Activated CD8-positive, alpha-beta T cell treated with anti-CD3 and anti-CD28 coated beads, Interleukin-2, amount 10 ng/mL, durations not matched to agents 7 days and 5 days (primary cell): ENCODE results near the gene DTD1. TPM values are rescaled to one million over a fixed set of nuclear protein-coding genes. Genes with fewer than 3 reads are reported as not detected.
A peak's percentile ranks its signal among the peaks of the same experiment; 100 is the strongest.

Experiments
- ATAC-seq: fragments of 150-1000 bp; cut with Tn5 transposase; one replicate; pipeline ENCODE4 v1.10.0; 2021; ENCODE audit warnings: moderate library complexity
- CTCF ChIA-PET: fragments of 350-600 bp; sonication (Branson Sonifier 250); formaldehyde crosslinking; loops from one replicate; lab custom pipeline; 2021; ENCODE audit warnings: antibody characterized with exemption; lab: Charles Lee
- POLR2A ChIA-PET: fragments of 350-600 bp; sonication (Branson Sonifier 250); formaldehyde crosslinking; loops from one replicate; lab custom pipeline; 2021; ENCODE audit warnings: antibody characterized with exemption; lab: Charles Lee
- DNase-seq: peaks from one replicate; pipeline ENCODE4 v3.0.0-alpha.2; 2020
- H3K27ac Mint-ChIP-seq: one replicate; pipeline ENCODE4 v1.8.0; 2021; ENCODE audit warnings: mild to moderate bottlenecking, mixed read lengths
- H3K27me3 Mint-ChIP-seq: one replicate; pipeline ENCODE4 v1.8.0; 2021; ENCODE audit warnings: low read depth, mixed read lengths
- H3K36me3 Mint-ChIP-seq: one replicate; pipeline ENCODE4 v1.8.0; 2021; ENCODE audit warnings: low read depth, mixed read lengths
- H3K4me1 Mint-ChIP-seq: one replicate; pipeline ENCODE4 v1.8.0; 2021; ENCODE audit warnings: low read depth, mixed read lengths
- H3K4me3 Mint-ChIP-seq: one replicate; pipeline ENCODE4 v1.8.0; 2021; ENCODE audit warnings: mild to moderate bottlenecking, mixed read lengths
- H3K9me3 Mint-ChIP-seq: one replicate; pipeline ENCODE4 v1.8.0; 2022; ENCODE audit warnings: mixed read lengths; ENCODE audit not compliant: insufficient read depth
- total RNA-seq, 2 experiments: library from RNA; stranded (reverse); gene quantifications; one replicate each; pipeline ENCODE4 v1.2.3, GENCODE V29; 2021

The DTD1 gene
- total RNA-seq, 2 experiments from 2014 or later = 25.9 to 28.5 TPM

DNA sequence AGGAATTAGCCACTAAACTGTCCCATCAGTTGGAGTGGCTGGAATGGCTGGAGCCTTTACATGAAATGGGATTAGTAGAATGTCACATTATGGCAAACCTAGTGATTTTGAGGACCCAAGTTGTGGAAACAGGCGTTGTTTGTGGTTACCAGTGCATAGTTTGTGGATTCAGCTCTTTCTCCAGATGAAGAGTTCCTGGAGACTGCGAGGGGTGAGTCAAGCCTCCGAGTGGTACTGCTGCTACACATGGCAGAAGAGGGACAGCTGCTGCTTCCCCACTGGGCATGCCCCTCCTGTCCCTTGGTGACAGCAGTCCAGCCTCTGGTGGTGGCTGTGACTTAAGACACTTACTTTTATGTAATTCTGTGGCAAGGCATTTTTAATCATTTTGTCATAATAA is 131.6 kb downstream of the DTD1 start:
- Mint-ChIP-seq H3K36me3 (no peaks in the 10 kb centered on the region), H3K4me1 (peaks cover 5% of the 10 kb centered on the region), H3K9me3 (no peaks in the 10 kb centered on the region), H3K4me3 (no peak overlapping the region), H3K27ac (no peak overlapping the region), H3K27me3 (no peaks in the 10 kb centered on the region)
- DNase-seq (no peak), ATAC-seq (no peak)
- POLR2A ChIA-PET = no interaction called here
- CTCF ChIA-PET = no interaction called here

DNA sequence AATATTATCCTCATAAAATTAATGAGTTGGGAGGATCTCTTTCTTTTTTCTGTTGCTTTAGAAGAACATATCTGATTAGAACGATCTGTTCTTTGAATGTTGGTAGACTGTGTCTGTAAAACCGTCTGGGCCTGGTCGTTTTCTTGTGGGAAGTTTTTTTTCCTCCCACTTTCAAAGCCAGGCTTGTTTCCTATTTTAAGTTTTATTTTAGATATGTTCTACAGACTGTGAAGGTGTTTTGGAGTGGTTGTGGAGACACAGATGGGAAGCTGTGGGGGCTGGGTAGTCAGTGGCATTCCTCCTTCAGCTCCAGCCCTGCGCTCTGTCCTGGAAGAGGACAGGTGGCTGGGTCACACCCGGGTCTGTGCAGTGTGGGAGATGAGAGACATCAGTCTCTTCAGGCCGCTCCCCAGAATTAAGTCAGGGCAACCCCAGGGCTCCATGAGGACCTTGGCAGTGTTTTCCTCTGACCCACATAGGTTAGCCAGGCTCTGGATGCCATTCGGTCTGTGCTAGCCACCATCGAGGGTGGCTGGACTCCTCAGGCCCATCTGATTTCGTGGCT is 133.8 kb downstream of the DTD1 start:
- no peaks in the 10 kb centered on the region for H3K36me3 Mint-ChIP-seq
- H3K9me3 Mint-ChIP-seq = no peaks in the 10 kb centered on the region
- no peak for ATAC-seq
- no peak overlapping the region for H3K4me3 Mint-ChIP-seq
- ChIA-PET CTCF (no interaction called here), POLR2A (no interaction called here)
- H3K27ac Mint-ChIP-seq = no peak overlapping the region
- H3K4me1 Mint-ChIP-seq = peaks cover 6% of the 10 kb centered on the region
- DNase-seq = no peak
- no peaks in the 10 kb centered on the region for H3K27me3 Mint-ChIP-seq

- POLR2A ChIA-PET = no interaction called here
- ATAC-seq = no peak
Measured at GRCh38 chr20:18722371-18722770, 134.5 kb downstream of the DTD1 start.

DNA sequence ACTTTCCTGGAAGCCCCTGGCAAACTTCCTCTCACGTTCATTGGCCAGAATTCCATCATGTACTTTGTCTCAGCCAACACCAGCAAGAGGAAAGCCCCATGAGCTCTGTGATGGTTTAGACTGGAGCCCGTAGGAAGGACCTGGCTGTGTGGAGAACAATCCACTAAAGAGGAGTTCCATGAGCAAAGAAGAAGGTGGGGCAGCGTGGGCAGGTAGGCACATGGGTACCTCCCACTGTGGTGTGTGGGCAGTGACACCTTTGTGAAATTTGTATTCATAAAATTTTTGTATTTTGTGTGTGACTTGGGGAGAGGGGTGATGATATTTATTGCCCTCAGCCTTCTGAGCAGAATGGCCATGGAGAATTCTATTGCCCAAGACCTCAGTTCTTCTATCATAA is 136.2 kb downstream of the DTD1 start:
- H3K4me3 Mint-ChIP-seq = no peak overlapping the region
- DNase-seq (no peak), ATAC-seq (no peak)
- H3K9me3 Mint-ChIP-seq = no peaks in the 10 kb centered on the region
- ChIA-PET POLR2A (no interaction called here), CTCF (no interaction called here)
- no peak overlapping the region for H3K27ac Mint-ChIP-seq
- H3K27me3 Mint-ChIP-seq = no peaks in the 10 kb centered on the region
- H3K4me1 Mint-ChIP-seq = peaks cover 16% of the 10 kb centered on the region
- H3K36me3 Mint-ChIP-seq = no peaks in the 10 kb centered on the region

More at GRCh38 chr20:18722371-18722770, 134.5 kb downstream of the DTD1 start:
- H3K36me3 Mint-ChIP-seq = no peaks in the 10 kb centered on the region
- H3K9me3 Mint-ChIP-seq = no peaks in the 10 kb centered on the region
- DNase-seq = no peak
- CTCF ChIA-PET = no interaction called here
- peaks cover 9% of the 10 kb centered on the region for H3K4me1 Mint-ChIP-seq
- no peak overlapping the region for H3K4me3 Mint-ChIP-seq
- H3K27ac Mint-ChIP-seq = no peak overlapping the region
- H3K27me3 Mint-ChIP-seq = no peaks in the 10 kb centered on the region

- ChIA-PET CTCF (no interaction called here), POLR2A (no interaction called here)
- H3K9me3 Mint-ChIP-seq = no peaks in the 10 kb centered on the region
- ATAC-seq (no peak), DNase-seq (no peak)
- H3K4me3 Mint-ChIP-seq = no peak overlapping the region
- H3K4me1 Mint-ChIP-seq = peaks cover 16% of the 10 kb centered on the region
- H3K27me3 Mint-ChIP-seq = no peaks in the 10 kb centered on the region
- H3K27ac Mint-ChIP-seq = no peak overlapping the region
- no peaks in the 10 kb centered on the region for H3K36me3 Mint-ChIP-seq
Measured at GRCh38 chr20:18724788-18725464, 137.1 kb downstream of the DTD1 start.

- no peaks in the 10 kb centered on the region for H3K27me3 Mint-ChIP-seq
- peak overlapping the region; percentile 35 for H3K27ac Mint-ChIP-seq
- no peak for DNase-seq
- no peak for ATAC-seq
- H3K4me3 Mint-ChIP-seq = no peak overlapping the region
- POLR2A ChIA-PET = interaction anchor here (0.8 kb wide), 1 partner anchor 14 kb away, joined by 3 read pairs; no protein-coding TSS in a partner anchor
- H3K9me3 Mint-ChIP-seq = no peaks in the 10 kb centered on the region
- CTCF ChIA-PET = no interaction called here
- H3K36me3 Mint-ChIP-seq = no peaks in the 10 kb centered on the region
- H3K4me1 Mint-ChIP-seq = peaks cover 16% of the 10 kb centered on the region
Measured at GRCh38 chr20:18727032-18727508, 139.2 kb downstream of the DTD1 start.

- H3K4me1 Mint-ChIP-seq = peaks cover 16% of the 10 kb centered on the region
- ChIA-PET CTCF (no interaction called here), POLR2A (no interaction called here)
- H3K27ac Mint-ChIP-seq = no peak overlapping the region
- H3K9me3 Mint-ChIP-seq = no peaks in the 10 kb centered on the region
- no peaks in the 10 kb centered on the region for H3K27me3 Mint-ChIP-seq
- no peaks in the 10 kb centered on the region for H3K36me3 Mint-ChIP-seq
- ATAC-seq = no peak
- DNase-seq = no peak
- no peak overlapping the region for H3K4me3 Mint-ChIP-seq
Measured at GRCh38 chr20:18728165-18728869, 140.5 kb downstream of the DTD1 start.

DNA sequence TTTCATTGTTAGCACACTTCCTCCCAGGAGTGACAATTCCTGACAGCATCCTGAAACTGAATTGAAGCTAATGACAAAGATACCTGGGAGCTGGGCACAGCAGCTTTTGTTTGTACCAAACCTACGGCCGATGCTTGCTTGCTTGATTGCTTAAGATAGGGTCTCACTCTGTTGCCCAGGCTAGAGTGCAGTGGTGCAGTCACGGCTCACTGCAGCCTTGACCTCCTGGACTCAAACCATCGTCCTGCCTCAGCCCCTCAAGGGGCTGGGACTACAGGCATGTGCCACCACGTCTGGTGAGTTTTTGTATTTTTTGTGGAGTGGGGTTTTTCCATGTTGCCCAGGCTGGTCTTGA is 141.0 kb downstream of the DTD1 start:
- Mint-ChIP-seq H3K27ac (no peak overlapping the region), H3K36me3 (no peaks in the 10 kb centered on the region), H3K27me3 (no peaks in the 10 kb centered on the region), H3K9me3 (no peaks in the 10 kb centered on the region), H3K4me3 (no peak overlapping the region), H3K4me1 (peaks cover 16% of the 10 kb centered on the region)
- CTCF ChIA-PET = no interaction called here
- POLR2A ChIA-PET = no interaction called here
- DNase-seq = no peak
- ATAC-seq = no peak

- ATAC-seq (no peak), DNase-seq (no peak)
- POLR2A ChIA-PET = no interaction called here
- Mint-ChIP-seq H3K4me1 (peaks cover 16% of the 10 kb centered on the region), H3K4me3 (no peak overlapping the region), H3K27ac (no peak overlapping the region), H3K9me3 (no peaks in the 10 kb centered on the region), H3K27me3 (no peaks in the 10 kb centered on the region), H3K36me3 (no peaks in the 10 kb centered on the region)
- CTCF ChIA-PET = no interaction called here
Measured at GRCh38 chr20:18729231-18729825, 141.5 kb downstream of the DTD1 start.

- H3K27me3 Mint-ChIP-seq = no peaks in the 10 kb centered on the region
- no peak overlapping the region for H3K4me3 Mint-ChIP-seq
Measured at GRCh38 chr20:18731940-18732339, 144.1 kb downstream of the DTD1 start.

DNA sequence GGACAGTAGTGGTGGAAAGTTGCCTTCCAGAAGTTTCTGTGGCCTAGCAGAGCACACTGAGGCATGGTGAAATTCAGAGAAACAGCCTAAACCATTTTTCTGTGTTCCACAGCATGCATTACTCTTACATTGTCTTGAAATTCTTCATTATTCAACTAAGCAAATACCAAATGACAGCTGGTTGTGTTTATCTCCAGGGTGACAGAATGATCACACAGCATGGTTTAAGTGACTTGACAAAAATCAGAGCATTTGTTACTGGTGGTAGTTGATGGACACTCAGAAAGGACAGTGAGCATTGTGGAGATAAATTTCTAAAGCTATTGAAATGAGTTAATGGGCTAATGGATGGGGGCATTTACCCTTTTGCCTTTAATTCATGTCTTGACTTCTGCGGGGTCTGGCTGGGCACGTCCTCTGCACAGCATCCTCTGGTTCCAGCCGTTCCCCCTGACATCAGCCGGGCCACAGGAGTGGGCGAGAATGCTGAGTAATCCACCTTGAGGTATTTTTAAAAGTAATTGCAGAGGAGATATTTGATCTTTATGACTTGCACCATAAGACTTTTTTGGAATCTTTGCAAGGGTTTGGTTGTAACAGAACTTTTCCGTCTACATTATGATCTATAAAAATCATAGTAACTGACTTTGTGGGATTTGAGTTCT is 146.8 kb downstream of the DTD1 start:
- Mint-ChIP-seq H3K4me1 (peaks cover 2% of the 10 kb centered on the region), H3K27ac (no peak overlapping the region), H3K4me3 (no peak overlapping the region), H3K27me3 (no peaks in the 10 kb centered on the region), H3K9me3 (no peaks in the 10 kb centered on the region), H3K36me3 (peaks cover 2% of the 10 kb centered on the region)
- POLR2A ChIA-PET = no interaction called here
- CTCF ChIA-PET = no interaction called here
- ATAC-seq (no peak), DNase-seq (no peak)

More at GRCh38 chr20:18731940-18732339, 144.1 kb downstream of the DTD1 start:
- ATAC-seq (no peak), DNase-seq (no peak)
- Mint-ChIP-seq H3K4me1 (peaks cover 11% of the 10 kb centered on the region), H3K27ac (no peak overlapping the region), H3K9me3 (no peaks in the 10 kb centered on the region), H3K36me3 (peaks cover under 1% of the 10 kb centered on the region)
- POLR2A ChIA-PET = no interaction called here
- CTCF ChIA-PET = no interaction called here
